ENCODE data around the gene PFN1. TPM values are rescaled to one million over a fixed set of nuclear protein-coding genes. Genes with fewer than 3 reads are reported as not detected.

The PFN1 gene
- total RNA-seq, 1 experiment from 2014 or later = 1,213 TPM

DNA sequence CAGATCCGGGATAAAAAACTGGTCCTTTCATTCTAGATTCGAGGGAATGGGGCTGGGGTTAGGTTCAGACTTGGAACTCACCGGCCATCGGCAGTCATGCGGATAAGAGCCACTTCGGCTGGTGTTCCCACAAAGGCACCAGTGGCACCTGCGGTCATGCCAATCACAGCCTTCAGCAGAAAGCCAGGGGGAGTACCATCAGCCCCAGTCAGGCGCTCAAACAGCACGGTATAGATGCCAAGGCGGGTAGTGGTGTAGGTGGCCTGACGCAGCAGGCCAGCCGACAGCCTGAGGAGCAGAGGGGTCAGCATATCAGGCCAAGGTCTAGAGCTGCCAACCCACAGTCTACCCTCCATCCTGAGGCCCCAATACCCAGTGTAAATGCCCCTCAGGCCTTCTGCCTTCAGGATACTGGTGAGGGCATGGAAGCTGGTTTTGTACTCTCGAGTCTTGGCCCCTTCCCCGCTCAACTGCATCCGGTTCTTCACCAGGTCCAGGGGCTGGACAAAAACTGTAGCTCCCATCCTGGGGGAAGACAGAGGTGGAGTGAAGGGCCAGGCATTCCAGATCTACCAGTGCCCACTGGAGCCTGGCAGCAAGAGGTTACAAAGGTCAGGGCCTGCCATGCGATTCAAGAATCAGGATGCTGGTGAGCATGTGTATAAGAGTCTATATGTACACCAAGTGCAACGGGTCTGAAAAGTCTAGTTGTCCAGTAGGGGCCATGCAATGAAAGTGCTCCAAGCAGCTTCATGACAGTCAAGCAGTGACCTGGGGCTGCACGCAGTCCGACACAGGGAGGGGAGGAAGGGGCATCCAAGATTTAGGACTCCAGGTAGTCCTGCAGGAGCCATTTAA is 9.4 kb downstream of the PFN1 start:
- TSS peak; percentile 21 for BruUV-seq (replicated peaks)
- TF ChIP-seq SP1 (IDR thresholded peaks at IDR 0.05; ENCODE audit: low read depth) = no peak
- TF ChIP-seq CBX3 (IDR thresholded peaks at IDR 0.05; ENCODE audit: low read depth) = no peak
- TF ChIP-seq ELF1 (IDR thresholded peaks at IDR 0.05; ENCODE audit: borderline replicate concordance, low read depth) = no peak
- TF ChIP-seq JUND (IDR thresholded peaks at IDR 0.05) = no peak
- no peak for TF ChIP-seq SIN3A (IDR thresholded peaks at IDR 0.05; ENCODE audit: low read depth)
- TF ChIP-seq YY1 (IDR thresholded peaks at IDR 0.05; ENCODE audit: extremely low read depth, insufficient replicate concordance, low read depth, low read length) = no peak
- TF ChIP-seq RAD21 (IDR thresholded peaks at IDR 0.05; ENCODE audit: low read depth) = no peak
- TF ChIP-seq, protein P1, sequence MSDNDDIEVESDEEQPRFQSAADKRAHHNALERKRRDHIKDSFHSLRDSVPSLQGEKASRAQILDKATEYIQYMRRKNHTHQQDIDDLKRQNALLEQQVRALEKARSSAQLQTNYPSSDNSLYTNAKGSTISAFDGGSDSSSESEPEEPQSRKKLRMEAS (IDR thresholded peaks at IDR 0.05) = no peak
- TF ChIP-seq, protein P2, sequence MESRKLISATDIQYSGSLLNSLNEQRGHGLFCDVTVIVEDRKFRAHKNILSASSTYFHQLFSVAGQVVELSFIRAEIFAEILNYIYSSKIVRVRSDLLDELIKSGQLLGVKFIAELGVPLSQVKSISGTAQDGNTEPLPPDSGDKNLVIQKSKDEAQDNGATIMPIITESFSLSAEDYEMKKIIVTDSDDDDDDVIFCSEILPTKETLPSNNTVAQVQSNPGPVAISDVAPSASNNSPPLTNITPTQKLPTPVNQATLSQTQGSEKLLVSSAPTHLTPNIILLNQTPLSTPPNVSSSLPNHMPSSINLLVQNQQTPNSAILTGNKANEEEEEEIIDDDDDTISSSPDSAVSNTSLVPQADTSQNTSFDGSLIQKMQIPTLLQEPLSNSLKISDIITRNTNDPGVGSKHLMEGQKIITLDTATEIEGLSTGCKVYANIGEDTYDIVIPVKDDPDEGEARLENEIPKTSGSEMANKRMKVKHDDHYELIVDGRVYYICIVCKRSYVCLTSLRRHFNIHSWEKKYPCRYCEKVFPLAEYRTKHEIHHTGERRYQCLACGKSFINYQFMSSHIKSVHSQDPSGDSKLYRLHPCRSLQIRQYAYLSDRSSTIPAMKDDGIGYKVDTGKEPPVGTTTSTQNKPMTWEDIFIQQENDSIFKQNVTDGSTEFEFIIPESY (IDR thresholded peaks at IDR 0.05; ENCODE audit: extremely low read depth, insufficient replicate concordance, low read length) = no peak
- TF ChIP-seq, protein P3, sequence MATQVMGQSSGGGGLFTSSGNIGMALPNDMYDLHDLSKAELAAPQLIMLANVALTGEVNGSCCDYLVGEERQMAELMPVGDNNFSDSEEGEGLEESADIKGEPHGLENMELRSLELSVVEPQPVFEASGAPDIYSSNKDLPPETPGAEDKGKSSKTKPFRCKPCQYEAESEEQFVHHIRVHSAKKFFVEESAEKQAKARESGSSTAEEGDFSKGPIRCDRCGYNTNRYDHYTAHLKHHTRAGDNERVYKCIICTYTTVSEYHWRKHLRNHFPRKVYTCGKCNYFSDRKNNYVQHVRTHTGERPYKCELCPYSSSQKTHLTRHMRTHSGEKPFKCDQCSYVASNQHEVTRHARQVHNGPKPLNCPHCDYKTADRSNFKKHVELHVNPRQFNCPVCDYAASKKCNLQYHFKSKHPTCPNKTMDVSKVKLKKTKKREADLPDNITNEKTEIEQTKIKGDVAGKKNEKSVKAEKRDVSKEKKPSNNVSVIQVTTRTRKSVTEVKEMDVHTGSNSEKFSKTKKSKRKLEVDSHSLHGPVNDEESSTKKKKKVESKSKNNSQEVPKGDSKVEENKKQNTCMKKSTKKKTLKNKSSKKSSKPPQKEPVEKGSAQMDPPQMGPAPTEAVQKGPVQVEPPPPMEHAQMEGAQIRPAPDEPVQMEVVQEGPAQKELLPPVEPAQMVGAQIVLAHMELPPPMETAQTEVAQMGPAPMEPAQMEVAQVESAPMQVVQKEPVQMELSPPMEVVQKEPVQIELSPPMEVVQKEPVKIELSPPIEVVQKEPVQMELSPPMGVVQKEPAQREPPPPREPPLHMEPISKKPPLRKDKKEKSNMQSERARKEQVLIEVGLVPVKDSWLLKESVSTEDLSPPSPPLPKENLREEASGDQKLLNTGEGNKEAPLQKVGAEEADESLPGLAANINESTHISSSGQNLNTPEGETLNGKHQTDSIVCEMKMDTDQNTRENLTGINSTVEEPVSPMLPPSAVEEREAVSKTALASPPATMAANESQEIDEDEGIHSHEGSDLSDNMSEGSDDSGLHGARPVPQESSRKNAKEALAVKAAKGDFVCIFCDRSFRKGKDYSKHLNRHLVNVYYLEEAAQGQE (IDR thresholded peaks at IDR 0.05; ENCODE audit: low read depth) = no peak
- TF ChIP-seq ZNF274 (IDR thresholded peaks at IDR 0.05; ENCODE audit: low read depth, low read length) = no peak
- TF ChIP-seq TCF7L2 (IDR thresholded peaks at IDR 0.05; ENCODE audit: borderline replicate concordance, extremely low read depth, insufficient read depth, insufficient read length) = no peak
- no peak for TF ChIP-seq CEBPB (IDR thresholded peaks at IDR 0.05; ENCODE audit: low read depth)
- no peak for TF ChIP-seq SRF (IDR thresholded peaks at IDR 0.05; ENCODE audit: low read depth)
- TF ChIP-seq, protein P4, sequence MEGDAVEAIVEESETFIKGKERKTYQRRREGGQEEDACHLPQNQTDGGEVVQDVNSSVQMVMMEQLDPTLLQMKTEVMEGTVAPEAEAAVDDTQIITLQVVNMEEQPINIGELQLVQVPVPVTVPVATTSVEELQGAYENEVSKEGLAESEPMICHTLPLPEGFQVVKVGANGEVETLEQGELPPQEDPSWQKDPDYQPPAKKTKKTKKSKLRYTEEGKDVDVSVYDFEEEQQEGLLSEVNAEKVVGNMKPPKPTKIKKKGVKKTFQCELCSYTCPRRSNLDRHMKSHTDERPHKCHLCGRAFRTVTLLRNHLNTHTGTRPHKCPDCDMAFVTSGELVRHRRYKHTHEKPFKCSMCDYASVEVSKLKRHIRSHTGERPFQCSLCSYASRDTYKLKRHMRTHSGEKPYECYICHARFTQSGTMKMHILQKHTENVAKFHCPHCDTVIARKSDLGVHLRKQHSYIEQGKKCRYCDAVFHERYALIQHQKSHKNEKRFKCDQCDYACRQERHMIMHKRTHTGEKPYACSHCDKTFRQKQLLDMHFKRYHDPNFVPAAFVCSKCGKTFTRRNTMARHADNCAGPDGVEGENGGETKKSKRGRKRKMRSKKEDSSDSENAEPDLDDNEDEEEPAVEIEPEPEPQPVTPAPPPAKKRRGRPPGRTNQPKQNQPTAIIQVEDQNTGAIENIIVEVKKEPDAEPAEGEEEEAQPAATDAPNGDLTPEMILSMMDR (IDR thresholded peaks at IDR 0.05 in 2 of 3, conservative IDR thresholded peaks at IDR 0.05 in 1 of 3; ENCODE audit: borderline replicate concordance in 1 of 3, insufficient read depth in 1 of 3, low read depth in 2 of 3, low read length in 2 of 3) = no peak
- TF ChIP-seq POLR2A (IDR thresholded peaks at IDR 0.05; ENCODE audit: borderline replicate concordance, extremely low read depth, insufficient read depth, insufficient read length) = no peak
- no peak for TF ChIP-seq POLR2AphosphoS5 (IDR thresholded peaks at IDR 0.05; ENCODE audit: low read depth, low read length)
- TF ChIP-seq EZH2 (IDR thresholded peaks at IDR 0.05) = no peak
- TF ChIP-seq ZFX (IDR thresholded peaks at IDR 0.05) = no peak

More for the DNA sequence above, 9.4 kb downstream of the PFN1 start:
- intact Hi-C loops (cut with micrococcal nuclease) = no loop called here
- Histone ChIP-seq H4K20me1 (ENCODE audit: insufficient read depth) (no peaks in the 10 kb centered on the region), H2AFZ (ENCODE audit: low read depth, low read length, poor library complexity, severe bottlenecking) (no peak overlapping the region), H3K4me2 (ENCODE audit: low read length) (peak overlapping the region; percentile 100), H3K4me1 (ENCODE audit: control insufficient read depth in 1 of 2, insufficient read depth in 2 of 2, low read length in 2 of 2) (peaks cover 16 to 37% of the 10 kb centered on the region in 2 experiments), H3K79me2 (ENCODE audit: insufficient read depth, low read length) (peaks cover 54% of the 10 kb centered on the region), H3K9me2 (ENCODE audit: insufficient read depth) (no peaks in the 10 kb centered on the region), H3K27ac (ENCODE audit: low read depth, low read length) (peak overlapping the region; percentile 95), H3K36me3 (ENCODE audit: control insufficient read depth in 1 of 2, insufficient read depth in 2 of 2, low read length in 2 of 2) (peaks cover 0 to 21% of the 10 kb centered on the region in 2 experiments; a peak in 1 of 4 replicates), H3K4me3 (replicated peaks in 1 of 2; ENCODE audit: low read depth in 1 of 2, low read length in 2 of 2) (peak overlapping the region; percentile 86 to 93), H3K9me3 (ENCODE audit: control insufficient read depth in 1 of 2, insufficient read depth in 1 of 2, low read depth in 1 of 2, low read length in 2 of 2) (no peaks in the 10 kb centered on the region), H3K27me3 (ENCODE audit: insufficient read depth, low read length) (no peaks in the 10 kb centered on the region), H3K9ac (ENCODE audit: low read length) (peak overlapping the region; percentile 96)
- DNase-seq (ENCODE audit: low read depth, low spot score) (no peak), ATAC-seq (no peak)
- POLR2A ChIA-PET = interaction anchor here (1.1 to 2.1 kb wide), 4 partner anchors 20 to 123 kb away, joined by 3 to 30 read pairs (median 5); partner anchors contain the start of genes CAMTA2 and SPAG7
- RAD21 ChIA-PET (ENCODE audit: low non-redundant PET in 1 of 2, low total read pairs in 2 of 2, uncharacterized antibody in 2 of 2, unreplicated experiment in 2 of 2) = interaction anchor here (1.8 to 2.1 kb wide), 2 partner anchors 29 to 30 kb away, joined by 8 to 11 read pairs; partner anchors contain the start of gene SPAG7 (in 1 of the 2)
- CTCF ChIA-PET = interaction anchor here (1.3 to 2.4 kb wide), 3 partner anchors 28 to 123 kb away, joined by 3 to 15 read pairs (median 12); partner anchors contain the start of gene SPAG7

Data from HCT116 (cell line).